ENCODE results near the gene SERPINI2.

DNA sequence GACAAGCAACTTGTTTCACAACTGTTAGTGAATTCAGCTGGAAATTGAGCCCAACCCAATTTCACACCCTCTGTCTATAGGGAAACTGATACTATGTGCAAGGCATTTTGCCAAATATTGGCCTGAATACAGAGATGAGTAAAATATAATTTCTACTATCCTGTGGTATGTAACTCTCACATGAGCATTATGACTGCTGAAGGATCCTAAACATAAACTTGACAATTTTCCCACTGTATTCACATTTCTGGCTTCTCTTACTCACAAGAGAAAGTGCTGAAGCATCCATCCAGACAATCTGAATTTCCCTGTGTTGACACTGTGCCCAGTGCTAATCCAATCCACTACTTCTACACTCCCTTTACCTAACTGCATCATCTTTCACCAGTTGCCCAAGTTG lies 28.4 kb downstream of the SERPINI2 start:
- no peak for TF ChIP-seq POLR2A (IDR thresholded peaks at IDR 0.05)
- TF ChIP-seq, protein P1, sequence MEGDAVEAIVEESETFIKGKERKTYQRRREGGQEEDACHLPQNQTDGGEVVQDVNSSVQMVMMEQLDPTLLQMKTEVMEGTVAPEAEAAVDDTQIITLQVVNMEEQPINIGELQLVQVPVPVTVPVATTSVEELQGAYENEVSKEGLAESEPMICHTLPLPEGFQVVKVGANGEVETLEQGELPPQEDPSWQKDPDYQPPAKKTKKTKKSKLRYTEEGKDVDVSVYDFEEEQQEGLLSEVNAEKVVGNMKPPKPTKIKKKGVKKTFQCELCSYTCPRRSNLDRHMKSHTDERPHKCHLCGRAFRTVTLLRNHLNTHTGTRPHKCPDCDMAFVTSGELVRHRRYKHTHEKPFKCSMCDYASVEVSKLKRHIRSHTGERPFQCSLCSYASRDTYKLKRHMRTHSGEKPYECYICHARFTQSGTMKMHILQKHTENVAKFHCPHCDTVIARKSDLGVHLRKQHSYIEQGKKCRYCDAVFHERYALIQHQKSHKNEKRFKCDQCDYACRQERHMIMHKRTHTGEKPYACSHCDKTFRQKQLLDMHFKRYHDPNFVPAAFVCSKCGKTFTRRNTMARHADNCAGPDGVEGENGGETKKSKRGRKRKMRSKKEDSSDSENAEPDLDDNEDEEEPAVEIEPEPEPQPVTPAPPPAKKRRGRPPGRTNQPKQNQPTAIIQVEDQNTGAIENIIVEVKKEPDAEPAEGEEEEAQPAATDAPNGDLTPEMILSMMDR (IDR thresholded peaks at IDR 0.05): no peak
